ENCODE data around the gene LIN28B. TPM values are rescaled to one million over a fixed set of nuclear protein-coding genes. Genes with fewer than 3 reads are reported as not detected.

The LIN28B gene
- total and polyA plus RNA-seq, 12 donors, result 0.08 to 8.7 (median 0.09) TPM; not detected in 7

DNA sequence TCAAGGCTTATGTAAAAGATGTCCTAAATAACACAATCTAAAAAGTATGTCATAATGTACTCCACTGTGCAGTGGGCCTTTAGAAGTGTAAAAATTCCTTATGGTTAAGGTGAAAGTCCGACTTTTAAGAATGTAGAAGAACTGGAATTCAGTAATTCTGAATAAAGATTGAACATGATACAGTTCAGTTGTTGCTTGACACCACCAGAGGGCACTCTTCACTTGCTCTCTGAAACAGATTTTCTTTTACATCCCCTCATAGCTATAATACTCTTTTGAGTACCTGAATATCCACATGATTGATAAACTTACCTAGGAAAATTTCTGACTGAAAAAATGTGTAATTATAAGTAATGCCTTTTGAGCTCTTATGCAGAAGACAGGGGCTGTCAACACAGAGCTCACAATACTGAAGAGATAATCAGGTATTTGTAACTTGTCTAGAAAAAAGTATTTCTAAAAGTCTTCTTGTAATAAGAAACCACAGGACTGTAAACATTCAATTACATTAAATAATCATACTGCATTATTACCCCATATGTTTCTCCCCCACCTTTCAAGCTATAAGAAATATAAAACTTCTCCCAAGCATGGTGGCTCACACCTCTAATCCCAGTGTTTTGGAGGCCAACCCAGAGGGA is 130.8 kb downstream of the LIN28B start:
- Histone ChIP-seq H3K4me1 (replicated peaks in 1 of 2) (no peaks in the 10 kb centered on the region), H3K36me3 (replicated peaks in 1 of 2) (no peaks in the 10 kb centered on the region), H3K9me3 (replicated peaks in 1 of 3) (no peaks in the 10 kb centered on the region), H3K4me3 (no peak overlapping the region), H3K27ac (no peak overlapping the region), H3K27me3 (no peaks in the 10 kb centered on the region)
- 0 to 4% (median 2%) methylated on average over 1 of the region's 1 CpG for WGBS, 4 donors
- peak in 6 of 7 donors; percentile 23 to 62 (median 36) for DNase-seq
- intact Hi-C loops (cut with DNase I), result loop anchor here in 1 of 2 donors (5.0 kb wide), 2 partner anchors 320 to 335 kb away; no protein-coding TSS in a partner anchor
- TF ChIP-seq POLR2A (IDR thresholded peaks at IDR 0.05), result no peak
- TF ChIP-seq, protein P1, sequence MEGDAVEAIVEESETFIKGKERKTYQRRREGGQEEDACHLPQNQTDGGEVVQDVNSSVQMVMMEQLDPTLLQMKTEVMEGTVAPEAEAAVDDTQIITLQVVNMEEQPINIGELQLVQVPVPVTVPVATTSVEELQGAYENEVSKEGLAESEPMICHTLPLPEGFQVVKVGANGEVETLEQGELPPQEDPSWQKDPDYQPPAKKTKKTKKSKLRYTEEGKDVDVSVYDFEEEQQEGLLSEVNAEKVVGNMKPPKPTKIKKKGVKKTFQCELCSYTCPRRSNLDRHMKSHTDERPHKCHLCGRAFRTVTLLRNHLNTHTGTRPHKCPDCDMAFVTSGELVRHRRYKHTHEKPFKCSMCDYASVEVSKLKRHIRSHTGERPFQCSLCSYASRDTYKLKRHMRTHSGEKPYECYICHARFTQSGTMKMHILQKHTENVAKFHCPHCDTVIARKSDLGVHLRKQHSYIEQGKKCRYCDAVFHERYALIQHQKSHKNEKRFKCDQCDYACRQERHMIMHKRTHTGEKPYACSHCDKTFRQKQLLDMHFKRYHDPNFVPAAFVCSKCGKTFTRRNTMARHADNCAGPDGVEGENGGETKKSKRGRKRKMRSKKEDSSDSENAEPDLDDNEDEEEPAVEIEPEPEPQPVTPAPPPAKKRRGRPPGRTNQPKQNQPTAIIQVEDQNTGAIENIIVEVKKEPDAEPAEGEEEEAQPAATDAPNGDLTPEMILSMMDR (IDR thresholded peaks at IDR 0.05), result peak; percentile 55 to 93 (median 84)

DNA sequence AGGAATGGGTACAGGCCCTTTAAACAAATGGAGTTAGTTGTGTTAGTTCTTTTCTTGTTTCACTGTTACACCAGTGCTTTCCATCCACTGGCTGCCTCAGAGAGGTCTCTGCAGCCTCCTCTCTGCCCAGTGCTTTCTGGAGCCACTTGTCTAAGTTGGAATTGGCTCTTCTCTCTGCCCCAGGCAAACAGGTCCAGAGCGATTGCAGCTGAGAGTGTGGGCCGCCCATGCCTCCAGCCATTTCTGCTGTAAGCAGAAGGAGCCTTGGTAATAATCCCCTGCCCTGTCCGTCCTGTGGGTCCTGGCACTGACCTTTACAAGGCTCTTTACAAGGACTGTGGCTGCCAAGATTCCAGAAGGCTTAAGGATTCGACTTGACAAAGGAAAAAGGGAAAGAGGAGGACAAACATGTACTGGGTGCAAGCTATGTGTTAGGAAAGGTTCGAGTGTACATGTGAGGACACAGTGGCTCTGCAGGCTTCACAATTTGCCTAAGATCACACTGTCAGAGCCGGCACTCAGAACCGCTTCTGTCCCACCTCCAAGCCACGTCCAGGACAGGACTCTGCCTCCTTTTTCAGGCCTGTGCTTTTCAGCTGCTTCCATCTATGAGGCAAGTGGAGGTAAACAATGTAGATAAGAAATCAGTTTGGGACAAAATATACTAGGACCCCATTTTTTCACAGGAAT is 134.4 kb downstream of the LIN28B start:
- WGBS, 4 donors, result 64 to 84% (median 71%) methylated on average over 5 to 8 of the region's 8 CpGs
- H3K9me3 ChIP-seq (replicated peaks in 1 of 3), result no peaks in the 10 kb centered on the region

DNA sequence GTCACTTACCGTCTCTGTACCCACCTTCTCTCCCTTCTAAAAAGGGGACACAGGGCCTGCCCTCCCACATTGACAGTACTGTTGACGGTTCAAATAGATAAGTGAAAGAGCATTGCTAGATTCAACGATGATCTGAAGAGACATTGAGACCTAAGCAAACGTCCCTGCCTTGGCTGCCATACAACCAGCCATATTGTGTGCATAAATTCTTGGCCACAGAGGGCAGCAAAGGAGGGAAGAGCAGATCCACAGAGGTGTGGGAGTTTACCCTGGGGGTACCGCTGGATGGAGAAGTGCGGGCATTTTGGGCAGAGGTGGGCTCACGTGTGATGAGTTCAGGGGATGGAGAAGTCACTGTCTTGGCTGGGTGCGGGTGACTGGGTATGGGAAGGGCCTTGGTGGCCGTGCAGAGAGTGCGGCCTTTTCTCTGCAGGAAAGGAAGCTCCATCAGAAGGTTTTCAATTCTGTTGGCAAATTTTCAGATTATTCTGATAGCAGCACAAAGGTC is 137.3 kb downstream of the LIN28B start:
- WGBS, 4 donors, result 87 to 96% (median 89%) methylated on average over 9 to 10 of the region's 10 CpGs
- H3K9me3 ChIP-seq (replicated peaks in 1 of 3), result no peaks in the 10 kb centered on the region
- intact Hi-C loops (cut with DNase I), result loop anchor here in 1 of 2 donors (5.0 kb wide), 1 partner anchor 328 kb away; no protein-coding TSS in a partner anchor
- TF ChIP-seq POLR2A (IDR thresholded peaks at IDR 0.05), result no peak
- TF ChIP-seq, protein P1 (IDR thresholded peaks at IDR 0.05), result no peak
- H3K27ac ChIP-seq, result no peak overlapping the region
- no peaks in the 10 kb centered on the region for H3K27me3 ChIP-seq
- no peak overlapping the region for H3K4me3 ChIP-seq
- H3K36me3 ChIP-seq (replicated peaks in 1 of 2), result no peaks in the 10 kb centered on the region
- H3K4me1 ChIP-seq (replicated peaks in 1 of 2), result no peaks in the 10 kb centered on the region
- DNase-seq, result no peak

More for the DNA sequence above, 134.4 kb downstream of the LIN28B start:
- no peaks in the 10 kb centered on the region for H3K27me3 ChIP-seq
- TF ChIP-seq, protein P1 (IDR thresholded peaks at IDR 0.05), result no peak
- TF ChIP-seq POLR2A (IDR thresholded peaks at IDR 0.05), result no peak
- H3K27ac ChIP-seq, result no peak overlapping the region
- DNase-seq, result no peak
- intact Hi-C loops (cut with DNase I), result loop anchor here in 1 of 2 donors (5.0 kb wide), 1 partner anchor 331 kb away; no protein-coding TSS in a partner anchor
- H3K4me1 ChIP-seq (replicated peaks in 1 of 2), result no peaks in the 10 kb centered on the region
- no peaks in the 10 kb centered on the region for H3K36me3 ChIP-seq (replicated peaks in 1 of 2)
- H3K4me3 ChIP-seq, result no peak overlapping the region

DNA sequence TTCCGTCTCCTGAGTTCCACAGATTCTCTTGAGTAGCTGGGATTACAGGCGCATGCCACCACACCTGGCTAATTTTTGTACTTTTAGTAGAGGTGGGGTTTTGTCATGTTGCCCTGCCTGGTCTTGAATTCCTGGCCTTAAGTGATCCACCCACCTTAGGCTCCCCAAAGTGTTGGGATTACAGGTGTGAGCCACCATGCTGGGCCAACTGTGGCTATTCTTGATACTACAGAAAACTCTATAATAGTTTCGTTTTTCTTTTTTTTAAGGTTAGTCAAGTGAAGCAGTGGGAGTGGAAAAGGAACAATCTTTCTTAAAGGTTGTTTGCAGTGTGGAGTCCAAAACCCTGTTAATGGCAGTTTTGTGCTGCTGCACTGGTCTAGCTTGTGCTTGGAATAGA is 138.2 kb downstream of the LIN28B start:
- DNase-seq, result no peak
- H3K27me3 ChIP-seq, result no peaks in the 10 kb centered on the region
- WGBS, 4 donors, result 79 to 96% (median 85%) methylated on average over 3 of the region's 3 CpGs
- no peak overlapping the region for H3K4me3 ChIP-seq
- intact Hi-C loops (cut with DNase I), result no loop called here
- H3K36me3 ChIP-seq (replicated peaks in 1 of 2), result no peaks in the 10 kb centered on the region
- no peak overlapping the region for H3K27ac ChIP-seq
- no peaks in the 10 kb centered on the region for H3K9me3 ChIP-seq (replicated peaks in 1 of 3)
- no peaks in the 10 kb centered on the region for H3K4me1 ChIP-seq (replicated peaks in 1 of 2)
- no peak for TF ChIP-seq POLR2A (IDR thresholded peaks at IDR 0.05)
- TF ChIP-seq, protein P1 (IDR thresholded peaks at IDR 0.05), result no peak

All from adrenal gland (tissue), 12 donors.